ENCODE data around the gene RAC3. TPM values are rescaled to one million over a fixed set of nuclear protein-coding genes. Genes with fewer than 3 reads are reported as not detected.
A peak's percentile ranks its signal among the peaks of the same experiment; 100 is the strongest.

Gene RAC3
- total and polyA plus RNA-seq, 9 of the 15 experiments (the other 6 are each of a cell fraction or from before 2014, with no cell fraction given) = 0.23 to 292 (median 118) TPM

GRCh38 chr17:82030470-82031302 lies 792 bp upstream of the RAC3 start (continued):
- TF ChIP-seq NFE2L1 (tag; IDR thresholded peaks at IDR 0.05; ENCODE audit: borderline replicate concordance, low read depth) (no peak), SIRT6 (IDR thresholded peaks at IDR 0.05; ENCODE audit: low read depth, low read length) (no peak), RBM14 (IDR thresholded peaks at IDR 0.05; ENCODE audit: borderline replicate concordance, insufficient read depth, low read depth, low read length) (no peak), HCFC1 (IDR thresholded peaks at IDR 0.05; ENCODE audit: low read depth, low read length) (no peak), KLF6 (CRISPR knock-in tag; IDR thresholded peaks at IDR 0.05; ENCODE audit: borderline replicate concordance) (no peak), ZFP1 (CRISPR knock-in tag; IDR thresholded peaks at IDR 0.05) (no peak), RREB1 (CRISPR knock-in tag; IDR thresholded peaks at IDR 0.05) (peak; percentile 59; the same call in 1 of the 2 replicates), TAF9B (IDR thresholded peaks at IDR 0.05; ENCODE audit: partially characterized antibody) (no peak), GTF2F1 (IDR thresholded peaks at IDR 0.05; ENCODE audit: low read depth, low read length) (0 out of 2 replicates have a peak, but pooled peaks have one; percentile 13), FOS (IDR thresholded peaks at IDR 0.05; ENCODE audit: extremely low read depth, insufficient read length) (no peak), ZEB2 (IDR thresholded peaks at IDR 0.05) (no peak), ZNF143 (CRISPR knock-in tag; IDR thresholded peaks at IDR 0.05) (no peak; the same call in 1 of the 2 replicates), SRSF3 (IDR thresholded peaks at IDR 0.05; ENCODE audit: insufficient read depth, low read length) (no peak), ZZZ3 (IDR thresholded peaks at IDR 0.05) (no peak), ZNF644 (tag; IDR thresholded peaks at IDR 0.05; ENCODE audit: low read depth) (no peak), E2F4 (CRISPR knock-in tag; IDR thresholded peaks at IDR 0.05; ENCODE audit: low read depth) (no peak), PURB (CRISPR knock-in tag; IDR thresholded peaks at IDR 0.05; ENCODE audit: low read depth) (no peak), ZBTB49 (CRISPR knock-in tag; IDR thresholded peaks at IDR 0.05; ENCODE audit: borderline replicate concordance) (no peak)

Measured in K562 (cell line).